T-helper 1 cell (primary cell): Measurements from ENCODE around the gene MAGI1.
"Not testable (repeated sequence)": the region's sequence is repeated elsewhere in the genome, so short reads cannot be mapped to it uniquely, and the experiment has no call there.

Source experiments
- DNase-seq, 5 donors: peaks; one replicate each; pipeline ENCODE4 v3.0.0-alpha.2; 2012 to 2020

Gene MAGI1

DNA sequence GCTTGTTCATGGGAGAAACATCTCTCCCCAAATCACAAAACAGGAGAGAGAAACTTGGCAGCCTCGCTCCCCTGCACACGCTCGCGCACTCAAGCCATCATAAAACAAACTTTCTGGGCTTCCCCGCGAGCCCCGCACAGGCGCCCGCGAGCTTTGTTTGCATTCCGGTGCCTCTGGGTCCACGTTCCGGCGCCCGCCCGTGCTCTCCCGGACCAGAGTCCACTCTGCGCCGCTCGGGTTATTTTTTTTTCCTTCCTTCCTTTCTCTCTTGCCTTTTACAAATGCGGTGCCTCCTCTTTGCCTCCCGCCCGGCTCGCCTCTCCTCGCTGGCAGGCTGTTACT lies 363 bp downstream of the MAGI1 start:
- no peak for DNase-seq

DNA sequence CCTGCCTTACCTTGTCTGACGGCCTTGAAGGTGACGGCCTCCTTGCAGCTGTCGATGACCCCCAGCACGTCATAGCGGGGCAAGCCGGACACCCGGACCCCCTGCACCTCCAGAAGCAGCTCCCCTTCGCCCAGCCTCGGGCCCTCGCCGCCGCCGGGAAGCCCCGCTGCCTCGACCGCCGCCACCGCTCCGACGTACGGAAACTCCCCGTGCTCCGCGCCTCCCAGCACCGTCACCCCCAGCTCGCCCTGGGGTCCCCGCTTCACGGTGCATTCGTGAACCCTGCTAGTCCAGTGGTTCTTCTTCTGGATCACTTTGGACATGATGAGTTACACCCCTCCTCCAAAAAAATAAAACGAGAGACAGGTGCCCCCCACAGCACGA lies 740 bp downstream of the MAGI1 start:
- no peak for DNase-seq

DNA sequence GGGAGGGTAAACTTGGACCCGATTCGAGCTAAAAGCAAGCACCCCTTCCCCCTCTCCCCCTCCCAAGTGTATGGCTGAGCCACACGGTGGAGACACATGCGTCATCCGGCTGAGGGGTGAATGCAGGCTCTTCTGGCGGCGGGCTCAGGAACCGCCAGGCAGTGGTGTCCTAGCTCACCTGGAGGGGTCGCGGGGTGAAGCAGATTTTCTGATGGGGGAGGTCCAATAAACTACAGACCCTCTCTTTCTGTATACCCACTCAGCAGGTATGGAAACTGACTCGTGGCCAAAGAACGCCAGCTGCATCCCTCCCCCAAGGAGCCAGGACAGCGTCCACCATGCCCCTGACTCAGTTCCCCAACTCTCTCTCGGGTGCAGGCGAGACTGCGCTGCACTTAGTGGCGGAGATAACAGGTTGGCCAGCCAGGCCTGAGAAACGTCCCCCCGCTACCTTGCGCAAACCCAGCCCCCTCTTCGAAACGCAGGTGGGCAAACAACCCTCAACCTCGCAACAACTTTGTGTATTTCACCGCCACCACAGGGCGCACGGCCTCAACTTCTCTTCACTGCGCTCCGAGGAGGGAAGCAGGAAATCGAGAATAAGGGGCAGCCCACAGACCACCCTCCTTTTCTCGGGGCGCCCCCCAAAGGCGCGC lies 1.3 kb downstream of the MAGI1 start:
- DNase-seq: no peak

DNA sequence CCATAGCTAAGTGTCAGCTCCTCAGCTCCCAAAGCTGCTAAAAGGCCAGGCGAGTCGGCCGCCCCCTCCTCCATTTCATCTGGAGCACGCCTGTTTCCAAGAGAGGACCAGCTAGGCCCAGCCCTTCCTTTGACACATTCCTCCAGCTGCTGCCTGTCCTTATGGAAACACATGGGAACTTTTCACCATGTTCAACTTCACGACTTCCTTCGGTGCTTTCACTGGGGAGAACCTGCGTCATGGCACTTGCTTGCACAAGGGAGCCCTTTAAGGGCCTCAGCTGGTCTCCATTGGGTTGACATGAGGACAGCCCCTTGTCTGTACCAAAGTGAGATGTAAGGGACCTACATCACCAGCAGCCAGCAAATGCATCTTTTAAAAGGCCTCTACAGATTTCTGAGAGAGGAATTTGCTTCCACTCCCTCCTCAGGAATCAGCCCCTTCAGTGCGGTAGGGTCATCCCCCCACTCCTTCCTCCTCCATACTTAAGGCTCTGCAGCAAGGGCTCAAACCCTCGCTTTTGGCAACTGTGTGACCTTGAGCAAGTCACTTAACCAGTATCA lies 2.1 kb downstream of the MAGI1 start:
- no peak for DNase-seq

- DNase-seq: no peak
Observed at GRCh38 chr3:66035763-66036477, 2.8 kb downstream of the MAGI1 start.

DNA sequence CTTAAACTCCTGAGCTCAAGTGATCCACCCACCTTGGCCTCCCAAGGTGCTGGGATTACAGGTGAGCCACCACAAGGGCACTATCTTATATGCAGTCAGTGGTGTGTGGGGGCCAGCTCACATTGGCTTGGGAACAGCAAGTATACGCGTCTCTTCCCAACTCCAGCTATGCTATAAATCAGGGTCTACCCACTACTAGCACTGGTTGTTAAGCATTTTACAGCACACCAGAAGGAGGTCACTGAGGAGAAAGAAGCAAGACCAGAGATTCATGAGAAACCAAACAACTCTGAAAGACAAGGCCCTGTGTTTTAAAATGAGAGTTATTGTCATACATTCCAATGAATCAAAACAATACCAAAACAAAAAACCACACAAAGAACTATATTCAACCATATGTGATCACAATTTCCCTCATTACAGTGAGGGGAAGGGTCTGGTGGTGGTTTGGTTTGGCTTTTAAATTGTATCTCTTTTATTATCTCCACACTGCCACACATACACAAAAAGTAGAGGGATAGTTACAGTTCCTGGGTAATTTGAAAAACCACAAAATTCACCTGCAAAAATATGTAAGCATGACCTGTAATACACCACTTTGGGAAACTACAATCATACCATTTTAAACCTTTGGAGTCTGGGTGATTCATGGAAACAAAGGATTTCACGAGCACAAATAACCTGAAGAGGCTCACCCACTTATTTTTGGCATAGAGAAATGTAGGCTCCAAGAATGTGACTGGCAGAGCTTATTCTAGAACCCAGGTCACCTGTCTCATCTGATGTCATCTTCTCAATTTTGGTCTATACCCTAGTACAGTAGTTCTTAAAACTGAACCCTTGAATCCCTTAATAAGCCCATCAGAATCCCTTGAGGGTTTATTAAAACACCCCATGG lies 5.2 kb downstream of the MAGI1 start:
- no peak for DNase-seq

DNA sequence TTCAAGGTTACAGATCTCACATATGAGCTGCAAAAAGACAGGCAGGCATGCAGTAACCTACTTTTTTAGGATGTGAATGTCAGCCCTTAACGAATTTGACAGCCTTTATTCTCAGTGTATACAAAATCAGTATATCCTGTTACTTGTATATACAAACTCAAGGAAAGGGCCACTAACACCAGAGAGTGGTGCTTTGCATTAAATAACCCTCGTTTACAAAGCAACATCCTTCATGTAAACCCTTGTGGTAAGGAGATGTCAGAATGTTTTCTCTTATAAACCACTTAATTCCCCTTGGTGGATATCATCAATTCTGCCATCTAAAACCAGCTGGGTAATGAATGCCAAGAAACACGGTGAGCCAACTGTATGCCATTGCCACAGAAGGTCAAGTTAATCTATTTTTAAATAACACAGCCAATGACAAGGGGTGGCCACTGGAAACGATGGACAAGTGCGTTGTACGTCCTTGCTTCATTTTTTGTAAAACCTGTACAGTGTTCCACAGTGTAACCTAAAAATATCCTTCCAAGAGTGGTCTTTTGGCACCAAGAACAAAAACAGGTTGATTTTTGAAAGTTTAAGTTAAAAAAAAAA lies 7.5 kb downstream of the MAGI1 start:
- DNase-seq: no peak

GRCh38 chr3:66029443-66029842 lies 9.3 kb downstream of the MAGI1 start:
- no peak for DNase-seq

DNA sequence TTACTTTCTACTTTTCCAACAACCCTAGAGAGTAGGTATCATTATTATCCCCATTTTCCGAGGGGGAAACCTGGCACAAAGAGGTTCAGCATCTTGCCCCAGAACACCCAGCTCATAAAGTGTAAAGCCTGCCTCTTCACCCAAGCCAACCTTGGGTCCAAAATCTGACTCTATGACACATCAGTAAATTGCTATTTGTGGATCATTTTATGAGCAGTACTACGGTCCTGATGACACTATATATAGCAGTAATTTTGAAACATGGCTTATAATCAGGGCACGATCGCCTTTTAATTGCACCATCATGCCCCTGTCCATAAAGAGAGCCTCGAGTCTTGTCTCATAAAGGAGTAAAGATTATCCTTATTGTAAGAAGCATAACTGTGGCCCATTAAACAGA lies 9.7 kb downstream of the MAGI1 start:
- no peak for DNase-seq

- DNase-seq: no peak
Observed at GRCh38 chr3:66028457-66028856, 10.3 kb downstream of the MAGI1 start.

DNA sequence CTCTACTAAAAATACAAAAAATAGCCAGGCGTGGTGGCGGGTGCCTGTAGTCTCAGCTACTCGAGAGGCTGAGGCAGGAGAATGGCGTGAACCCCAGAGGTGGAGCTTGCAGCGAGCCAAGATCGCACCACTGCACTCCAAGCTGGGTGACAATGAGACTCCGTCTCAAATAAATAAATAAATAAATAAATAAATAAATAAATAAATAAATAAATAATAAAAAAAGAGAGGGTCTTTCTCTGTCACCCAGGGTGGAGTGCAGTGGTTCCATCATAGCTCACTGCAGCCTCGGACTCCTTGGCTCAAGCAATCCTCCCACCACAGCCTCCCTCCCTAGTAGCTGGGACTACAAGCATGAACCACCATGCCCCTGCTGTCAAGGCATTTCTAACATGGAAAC lies 11.6 kb downstream of the MAGI1 start:
- DNase-seq: not testable (repeated sequence)

- DNase-seq: no peak
Observed at GRCh38 chr3:66023738-66024385, 14.9 kb downstream of the MAGI1 start.

GRCh38 chr3:66023229-66023628 lies 15.5 kb downstream of the MAGI1 start:
- DNase-seq: no peak

- DNase-seq: no peak
Observed at GRCh38 chr3:66021731-66022131, 17.0 kb downstream of the MAGI1 start.

DNA sequence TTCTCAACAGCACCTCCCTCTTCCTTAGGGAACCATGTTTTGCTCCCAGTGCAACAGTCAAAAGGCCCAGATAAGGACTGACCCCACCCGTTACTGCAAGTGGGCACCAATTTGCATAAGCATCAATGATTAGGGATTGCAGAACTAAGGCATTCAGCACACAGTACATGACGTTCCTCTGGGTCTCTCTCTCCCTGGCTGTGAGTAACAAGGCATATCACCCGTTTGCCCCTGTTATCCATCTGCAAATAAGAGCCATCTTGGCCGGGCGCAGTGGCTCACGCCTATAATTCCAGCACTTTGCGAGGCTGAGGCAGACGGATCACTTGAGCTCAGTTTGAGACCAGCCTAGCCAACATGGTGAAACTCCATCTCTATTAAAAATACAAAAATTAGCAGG lies 18.8 kb downstream of the MAGI1 start:
- DNase-seq: no peak

DNA sequence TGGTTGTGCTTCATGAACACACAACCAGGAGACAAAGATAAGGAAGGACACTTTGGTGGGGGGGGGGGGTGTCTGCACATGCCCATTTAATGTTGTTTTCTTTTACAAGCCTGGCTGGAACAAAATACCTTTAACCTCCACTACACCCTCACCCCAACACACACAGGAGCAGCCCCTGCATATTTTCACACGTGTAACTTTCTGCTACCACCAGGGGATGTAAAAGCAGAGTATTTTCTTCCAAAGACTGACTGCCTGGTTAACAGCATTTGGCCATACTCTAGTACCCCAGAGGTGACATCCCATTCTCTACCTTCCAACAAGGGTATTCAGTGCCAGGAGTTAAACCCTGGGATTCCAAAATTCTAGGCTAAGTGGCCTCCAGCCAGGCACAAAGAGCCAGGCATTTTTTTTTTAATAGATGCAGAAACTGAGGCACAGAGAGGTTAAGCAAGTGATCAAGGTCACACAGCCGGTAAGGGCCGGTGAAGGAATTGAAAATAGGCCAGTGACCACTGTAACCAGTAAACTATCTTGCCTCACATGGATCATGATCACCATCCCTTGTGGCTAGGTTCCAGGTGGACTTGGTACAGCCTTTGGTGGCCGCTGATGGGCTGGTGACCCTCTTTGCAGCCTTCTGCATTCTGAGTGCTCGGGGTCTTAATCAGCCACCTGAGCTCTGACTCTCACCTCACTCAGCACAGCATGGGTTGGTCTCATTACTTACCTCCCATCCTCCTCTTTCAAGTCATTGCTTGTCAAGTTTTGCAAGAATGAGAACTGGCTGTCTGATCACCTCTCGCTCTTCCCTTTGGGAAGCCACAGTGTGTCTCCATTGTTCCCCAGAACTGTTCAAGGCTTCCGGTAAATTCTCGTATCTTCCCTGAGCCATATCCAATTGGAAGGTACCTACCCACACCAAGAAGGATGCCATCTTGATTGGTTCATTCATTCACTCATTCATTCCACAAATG lies 20.4 kb downstream of the MAGI1 start:
- DNase-seq: no peak

DNA sequence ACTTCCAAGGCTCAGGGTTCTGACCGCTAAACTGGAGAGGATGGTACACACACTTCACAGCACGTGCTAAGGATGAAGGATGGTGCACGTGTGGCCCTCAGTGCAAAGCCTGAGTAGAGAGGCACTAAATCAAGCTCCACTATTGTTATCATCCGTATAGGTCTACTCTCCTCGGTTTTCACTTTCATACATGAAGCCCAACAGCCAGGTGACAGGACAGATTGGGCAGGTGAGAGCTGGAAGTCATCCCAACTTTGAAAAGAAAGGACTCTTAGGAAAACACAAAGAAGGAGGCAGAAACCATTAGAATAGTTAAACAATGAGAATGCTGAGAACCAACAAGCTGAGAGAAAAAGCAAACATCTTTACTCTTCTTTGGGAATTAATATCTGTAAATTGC lies 21.1 kb downstream of the MAGI1 start:
- DNase-seq: no peak

DNA sequence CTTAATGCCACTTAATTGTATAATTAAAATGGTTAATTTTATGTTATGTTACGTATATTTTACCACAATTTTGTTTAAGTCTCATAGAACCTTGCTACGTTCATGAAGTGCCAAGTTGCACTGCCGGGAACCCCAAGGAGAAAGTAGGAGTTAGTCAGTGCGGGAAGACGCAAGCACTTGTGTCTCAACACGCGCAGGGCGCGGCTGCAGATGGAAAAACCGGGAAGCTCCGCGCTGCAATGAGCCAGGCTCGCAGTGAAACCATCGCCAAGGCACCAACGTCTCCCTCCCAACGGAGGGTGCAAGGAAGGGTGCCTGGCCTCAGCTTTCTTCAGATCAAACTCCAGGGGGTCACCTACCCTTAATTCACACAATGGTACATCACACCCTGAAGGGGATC lies 21.6 kb downstream of the MAGI1 start:
- no peak for DNase-seq

DNA sequence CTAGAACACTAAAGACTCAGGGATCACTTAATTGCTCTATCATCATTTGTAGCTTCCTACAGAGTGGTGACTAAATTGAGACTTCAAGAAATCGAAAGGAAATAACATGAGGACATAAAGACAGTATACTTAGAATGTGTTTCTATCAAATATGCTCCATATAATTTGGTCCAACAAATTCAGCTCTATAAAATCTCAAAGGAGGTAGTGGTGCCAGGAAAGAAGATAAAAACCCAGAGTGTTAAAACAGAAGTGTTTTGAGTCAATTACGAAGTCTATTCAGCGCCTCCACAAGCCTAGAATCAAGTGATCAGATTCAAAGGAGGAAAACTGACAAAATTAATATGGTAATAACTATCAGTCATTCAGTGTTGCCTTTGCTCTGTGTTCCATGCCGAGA lies 22.9 kb downstream of the MAGI1 start:
- DNase-seq: no peak

- no peak for DNase-seq
Observed at GRCh38 chr3:66014651-66015050, 24.1 kb downstream of the MAGI1 start.

DNA sequence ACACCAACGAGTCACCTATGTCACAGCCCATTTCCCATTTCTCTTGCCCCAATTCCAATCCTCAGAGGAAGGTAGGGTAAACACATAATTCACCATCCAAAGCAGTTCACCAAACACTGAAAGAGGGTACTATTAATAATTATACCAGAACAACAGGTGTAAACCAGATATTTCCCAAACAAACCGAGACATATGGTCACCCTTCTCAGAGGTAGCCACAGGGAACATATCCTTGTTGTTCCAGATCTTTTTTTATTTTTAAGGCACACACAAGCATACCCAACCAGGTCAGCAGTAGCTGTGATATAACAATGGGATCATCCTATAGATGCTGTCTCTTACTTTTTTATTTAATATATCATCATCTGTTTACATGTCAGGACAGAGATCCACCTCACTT lies 24.7 kb downstream of the MAGI1 start:
- no peak for DNase-seq
